HG02870 (cell line): ENCODE results near the gene BCAS4.
"Not testable (repeated sequence)": the region's sequence is repeated elsewhere in the genome, so short reads cannot be mapped to it uniquely, and the experiment has no call there.

Experiments
- ATAC-seq: cut with Tn5 transposase; IDR thresholded peaks from one replicate; pipeline ENCODE4 v1.9.1; 2021; ENCODE audit warnings: mild to moderate bottlenecking, moderate library complexity; ENCODE audit not compliant: unreplicated experiment

BCAS4 gene

GRCh38 chr20:50872560-50873425 lies 77.9 kb downstream of the BCAS4 start:
- ATAC-seq = no peak

- no peak for ATAC-seq
Measured at GRCh38 chr20:50873585-50873984, 78.7 kb downstream of the BCAS4 start.

- ATAC-seq = no peak
Measured at GRCh38 chr20:50874111-50874757, 79.4 kb downstream of the BCAS4 start.

- no peak for ATAC-seq
Measured at GRCh38 chr20:50874758-50875665, 80.2 kb downstream of the BCAS4 start.

GRCh38 chr20:50876063-50876685 lies 81.3 kb downstream of the BCAS4 start:
- ATAC-seq = no peak

- no peak for ATAC-seq
Measured at GRCh38 chr20:50876816-50877215, 82.0 kb downstream of the BCAS4 start.

- ATAC-seq = no peak
Measured at GRCh38 chr20:50877232-50877743, 82.4 kb downstream of the BCAS4 start.

- no peak for ATAC-seq
Measured at GRCh38 chr20:50879649-50880550, 85.0 kb downstream of the BCAS4 start.

GRCh38 chr20:50881759-50882424 lies 87.0 kb downstream of the BCAS4 start:
- not testable (repeated sequence) for ATAC-seq

GRCh38 chr20:50883856-50884255 lies 89.0 kb downstream of the BCAS4 start:
- ATAC-seq = no peak

GRCh38 chr20:50885068-50885467 lies 90.2 kb downstream of the BCAS4 start:
- no peak for ATAC-seq

- no peak for ATAC-seq
Measured at GRCh38 chr20:50885781-50886180, 90.9 kb downstream of the BCAS4 start.

- no peak for ATAC-seq
Measured at GRCh38 chr20:50886184-50886790, 91.4 kb downstream of the BCAS4 start.

GRCh38 chr20:50887576-50887975 lies 92.7 kb downstream of the BCAS4 start:
- ATAC-seq = no peak

- ATAC-seq = no peak
Measured at GRCh38 chr20:50891138-50891537, 96.3 kb downstream of the BCAS4 start.

GRCh38 chr20:50892394-50892793 lies 97.5 kb downstream of the BCAS4 start:
- ATAC-seq = no peak

- ATAC-seq = no peak
Measured at GRCh38 chr20:50893620-50894019, 98.8 kb downstream of the BCAS4 start.

GRCh38 chr20:50895111-50895830 lies 100.4 kb downstream of the BCAS4 start:
- ATAC-seq = no peak
